MM.1S (cell line): ENCODE data around the gene LTB.
A peak's percentile ranks its signal among the peaks of the same experiment; 100 is the strongest.

Source experiments
- DNase-seq: peaks from one replicate; pipeline ENCODE4 v3.0.0-alpha.2; 2015
- H2AFZ ChIP-seq: fragments of 300-600 bp; sonication (generic); 2 replicates; pipeline ENCODE4 v1.6.0; 2016; ENCODE audit warnings: antibody characterized with exemption, low read length
- H3F3A ChIP-seq: fragments of 300-600 bp; sonication (generic); 2 replicates; pipeline ENCODE4 v1.6.1; 2016; ENCODE audit warnings: mild to moderate bottlenecking, antibody characterized with exemption, low read length, moderate library complexity, mixed read lengths; ENCODE audit not compliant: insufficient read depth
- H3K27ac ChIP-seq: fragments of 300-600 bp; sonication (generic); 2 replicates; pipeline ENCODE4 v1.5.1; 2016; ENCODE audit warnings: mild to moderate bottlenecking, low read length
- H3K27me3 ChIP-seq: fragments of 300-600 bp; sonication (generic); replicated peaks from 2 replicates; pipeline ENCODE4 v1.6.0; 2016; ENCODE audit warnings: low read length; ENCODE audit not compliant: insufficient read depth
- H3K36me3 ChIP-seq: fragments of 300-600 bp; sonication (generic); replicated peaks from 2 replicates; pipeline ENCODE4 v1.6.1; 2016; ENCODE audit warnings: mild to moderate bottlenecking, low read length, mixed read lengths; ENCODE audit not compliant: insufficient read depth
- H3K4me1 ChIP-seq: fragments of 300-600 bp; sonication (generic); 2 replicates; pipeline ENCODE4 v1.6.1; 2016; ENCODE audit warnings: low read length, mixed read lengths
- H3K4me2 ChIP-seq: fragments of 300-600 bp; sonication (generic); 2 replicates; pipeline ENCODE4 v1.6.0; 2016; ENCODE audit warnings: low read depth, low read length
- H3K4me3 ChIP-seq: fragments of 300-600 bp; sonication (generic); 2 replicates; pipeline ENCODE4 v1.5.1; 2016; ENCODE audit warnings: low read length, mixed read lengths
- H3K79me2 ChIP-seq: fragments of 300-600 bp; sonication (generic); 2 replicates; pipeline ENCODE4 v1.6.1; 2016; ENCODE audit warnings: mixed run types, low read length, mixed read lengths
- H3K9ac ChIP-seq: fragments of 300-600 bp; sonication (generic); 2 replicates; pipeline ENCODE4 v1.6.1; 2016; ENCODE audit warnings: low read length, mixed read lengths
- H3K9me2 ChIP-seq: fragments of 300-600 bp; sonication (generic); replicated peaks from 2 replicates; pipeline ENCODE4 v1.6.1; 2016; ENCODE audit warnings: mild to moderate bottlenecking, low read length, mixed read lengths; ENCODE audit not compliant: insufficient read depth
- H3K9me3 ChIP-seq: fragments of 300-600 bp; sonication (generic); replicated peaks from 2 replicates; pipeline ENCODE4 v1.6.1; 2016; ENCODE audit warnings: mild to moderate bottlenecking, low read length, mixed read lengths; ENCODE audit not compliant: insufficient read depth
- H4K20me1 ChIP-seq: fragments of 300-600 bp; sonication (generic); 2 replicates; pipeline ENCODE4 v1.6.1; 2016; ENCODE audit warnings: mild to moderate bottlenecking, low read length, moderate library complexity, mixed read lengths; ENCODE audit not compliant: insufficient read depth
- CTCF ChIP-seq: fragments of 300-600 bp; sonication (generic); IDR thresholded peaks from 2 replicates; pipeline ENCODE4 v1.5.1; 2016; ENCODE audit warnings: antibody characterized with exemption, low read length, mixed read lengths
- EZH2 ChIP-seq: fragments of 300-600 bp; sonication (generic); optimal IDR thresholded peaks from 2 replicates; pipeline ENCODE3; 2017; ENCODE audit warnings: low read depth, mild to moderate bottlenecking, antibody characterized with exemption, low read length, mixed read lengths
- EZH2phosphoT487 ChIP-seq: fragments of 300-600 bp; sonication (generic); IDR thresholded peaks from 2 replicates; pipeline ENCODE4 v1.6.1; 2018; ENCODE audit warnings: antibody characterized with exemption, low read length

LTB gene

GRCh38 chr6:31588871-31589650 is 6.8 kb upstream of the LTB start:
- no peaks in the 10 kb centered on the region for H3K9me2 ChIP-seq
- peaks cover 47% of the 10 kb centered on the region for H3K27me3 ChIP-seq
- H3K9ac ChIP-seq, result no peak overlapping the region
- no peak for TF ChIP-seq EZH2
- no peak for TF ChIP-seq CTCF
- no peak for TF ChIP-seq EZH2phosphoT487
- no peaks in the 10 kb centered on the region for H3K9me3 ChIP-seq
- no peak overlapping the region for H2AFZ ChIP-seq
- H4K20me1 ChIP-seq, result no peaks in the 10 kb centered on the region
- no peak overlapping the region for H3K4me3 ChIP-seq
- H3F3A ChIP-seq, result no peaks in the 10 kb centered on the region
- no peaks in the 10 kb centered on the region for H3K36me3 ChIP-seq
- H3K4me2 ChIP-seq, result no peak overlapping the region
- H3K27ac ChIP-seq, result no peak overlapping the region
- DNase-seq, result no peak
- no peaks in the 10 kb centered on the region for H3K4me1 ChIP-seq
- no peaks in the 10 kb centered on the region for H3K79me2 ChIP-seq

GRCh38 chr6:31587791-31588777 is 5.9 kb upstream of the LTB start:
- peak overlapping the region; percentile 67; the same call in 1 of the 2 replicates for H3K4me2 ChIP-seq

More at GRCh38 chr6:31587791-31588777, 5.9 kb upstream of the LTB start:
- DNase-seq, result no peak
- Histone ChIP-seq H3K9me3 (no peaks in the 10 kb centered on the region), H2AFZ (no peak overlapping the region), H3K27me3 (peaks cover 47% of the 10 kb centered on the region), H4K20me1 (no peaks in the 10 kb centered on the region), H3K36me3 (no peaks in the 10 kb centered on the region), H3K9me2 (no peaks in the 10 kb centered on the region), H3K79me2 (no peaks in the 10 kb centered on the region), H3K27ac (no peak overlapping the region), H3K4me3 (no peak overlapping the region), H3K4me1 (no peaks in the 10 kb centered on the region), H3F3A (no peaks in the 10 kb centered on the region), H3K9ac (no peak overlapping the region)
- no peak for TF ChIP-seq EZH2phosphoT487
- no peak for TF ChIP-seq CTCF
- TF ChIP-seq EZH2, result no peak
